ENCODE data around the gene SUFU.

The SUFU gene

DNA sequence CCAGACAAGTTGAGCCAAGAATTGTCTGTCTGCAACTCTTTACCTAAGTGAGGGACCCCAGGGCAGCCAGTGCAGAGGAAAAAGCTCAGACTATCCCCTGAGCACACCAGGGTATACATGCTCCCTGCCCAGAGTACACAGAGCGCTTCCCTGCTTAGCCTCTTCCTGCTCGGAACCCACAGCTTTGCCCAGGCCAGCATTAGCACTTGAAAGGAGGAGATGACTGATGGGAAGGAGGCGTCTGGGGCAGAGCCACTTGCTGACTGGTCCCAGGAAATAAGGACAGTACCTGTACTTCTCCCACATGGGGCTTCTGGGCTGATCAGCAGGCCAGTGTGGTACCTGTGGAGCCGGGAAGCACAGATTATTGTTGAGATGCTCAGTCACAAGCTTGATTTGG lies 92.1 kb downstream of the SUFU start:
- H3K4me3 ChIP-seq (ENCODE audit: low read depth, low read length) = no peak overlapping the region
- in situ Hi-C loops (cut with HindIII; ENCODE audit: low sequenced_read_pairs) = no loop called here
- no peak for TF ChIP-seq CTCF (IDR thresholded peaks at IDR 0.05; ENCODE audit: low read depth, low read length)
- no peak for DNase-seq (ENCODE audit: low read depth, low spot score)

- peak; percentile 92 for TF ChIP-seq CTCF (IDR thresholded peaks at IDR 0.05; ENCODE audit: low read depth, low read length)
- in situ Hi-C loops (cut with HindIII; ENCODE audit: low sequenced_read_pairs) = no loop called here
- no peak overlapping the region for H3K4me3 ChIP-seq (ENCODE audit: low read depth, low read length)
- DNase-seq (ENCODE audit: low read depth, low spot score) = peak; percentile 51
Measured at GRCh38 chr10:102596506-102596971, 92.8 kb downstream of the SUFU start.

- H3K4me3 ChIP-seq (ENCODE audit: low read depth, low read length) = no peak overlapping the region
Measured at GRCh38 chr10:102597131-102597991, 93.6 kb downstream of the SUFU start.

DNA sequence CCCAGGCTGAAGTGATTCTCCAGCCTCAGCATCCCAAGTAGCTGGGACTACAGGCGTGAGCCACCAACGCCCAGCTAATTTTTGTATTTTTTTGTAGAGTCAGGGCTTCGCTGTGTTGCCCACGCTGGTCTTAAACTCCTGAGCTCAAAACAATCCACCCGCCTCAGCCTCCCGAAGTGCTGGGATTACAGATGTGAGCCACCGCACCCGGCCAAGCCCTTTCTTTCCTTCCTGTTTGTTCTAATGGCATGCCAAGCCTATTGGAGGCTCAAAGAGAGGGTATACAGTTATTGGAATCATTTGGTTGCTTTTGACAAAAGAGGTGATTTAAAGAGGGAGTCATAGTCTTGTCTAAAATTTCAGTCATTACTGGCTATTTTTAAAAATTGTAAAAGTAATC lies 94.5 kb downstream of the SUFU start:
- no peak for DNase-seq (ENCODE audit: low read depth, low spot score)
- H3K4me3 ChIP-seq (ENCODE audit: low read depth, low read length) = no peak overlapping the region
- in situ Hi-C loops (cut with HindIII; ENCODE audit: low sequenced_read_pairs) = no loop called here
- TF ChIP-seq CTCF (IDR thresholded peaks at IDR 0.05; ENCODE audit: low read depth, low read length) = no peak

More at GRCh38 chr10:102597131-102597991, 93.6 kb downstream of the SUFU start:
- no peak for DNase-seq (ENCODE audit: low read depth, low spot score)
- in situ Hi-C loops (cut with HindIII; ENCODE audit: low sequenced_read_pairs) = no loop called here
- no peak for TF ChIP-seq CTCF (IDR thresholded peaks at IDR 0.05; ENCODE audit: low read depth, low read length)

DNA sequence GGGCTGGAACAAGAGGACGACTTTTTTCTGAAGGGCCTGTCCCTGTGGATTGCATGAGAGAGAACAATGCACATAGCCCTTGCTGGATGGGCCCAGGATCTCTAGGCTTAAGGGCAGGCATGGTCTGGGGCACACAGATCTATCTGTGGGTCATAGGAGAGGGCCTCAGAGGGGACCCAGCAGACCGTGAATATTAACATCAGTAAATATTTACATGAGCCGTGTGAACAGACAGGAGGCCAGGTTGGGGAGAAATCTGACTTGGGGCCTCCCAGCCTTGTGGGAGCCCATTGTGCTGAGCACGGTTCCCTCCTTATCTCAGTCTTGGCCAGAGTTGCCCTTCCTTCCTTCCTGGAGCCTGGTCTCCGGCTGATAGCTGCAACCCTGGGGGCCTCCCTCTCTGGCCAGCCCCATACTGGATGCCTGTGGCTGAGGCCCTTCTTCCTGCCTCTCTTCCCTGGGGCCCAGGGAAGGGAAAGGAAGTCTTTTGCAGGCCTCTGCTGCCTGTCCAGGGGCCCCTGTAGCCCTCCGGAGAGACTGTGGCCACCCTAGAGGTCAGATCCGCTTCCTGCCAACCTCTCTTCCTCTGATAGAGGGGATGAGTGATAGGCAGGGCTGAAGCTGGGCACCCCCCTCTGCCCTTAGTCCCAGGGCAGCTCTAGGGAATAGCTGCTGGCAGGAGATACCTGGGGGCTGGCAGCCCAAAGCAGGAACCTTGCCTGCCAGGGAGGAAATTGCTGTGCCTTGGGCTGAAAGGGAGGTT lies 96.0 kb downstream of the SUFU start:
- DNase-seq (ENCODE audit: low read depth, low spot score) = no peak
- no peak for TF ChIP-seq CTCF (IDR thresholded peaks at IDR 0.05; ENCODE audit: low read depth, low read length)
- in situ Hi-C loops (cut with HindIII; ENCODE audit: low sequenced_read_pairs) = no loop called here
- no peak overlapping the region for H3K4me3 ChIP-seq (ENCODE audit: low read depth, low read length)

DNA sequence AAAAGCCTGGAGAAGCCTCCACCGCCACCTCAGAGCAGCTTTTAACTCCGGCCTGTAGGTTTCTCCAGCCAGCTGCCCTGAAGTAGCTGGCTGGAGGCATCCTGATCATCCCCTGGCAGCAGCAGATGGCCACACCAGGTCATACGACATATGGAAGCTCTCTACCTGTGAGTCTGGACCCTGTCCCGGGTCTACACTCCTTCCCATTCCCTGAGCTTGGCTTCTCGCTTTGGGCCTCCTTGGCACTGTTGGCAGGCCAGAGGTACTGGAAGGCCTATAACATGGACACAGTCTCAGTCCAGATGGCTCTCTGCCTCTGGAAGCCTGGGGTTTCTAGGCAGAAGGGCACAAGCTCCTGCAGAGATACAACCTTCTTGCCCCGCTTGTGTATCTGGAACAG lies 97.0 kb downstream of the SUFU start:
- in situ Hi-C loops (cut with HindIII; ENCODE audit: low sequenced_read_pairs) = no loop called here
- no peak overlapping the region for H3K4me3 ChIP-seq (ENCODE audit: low read depth, low read length)
- no peak for TF ChIP-seq CTCF (IDR thresholded peaks at IDR 0.05; ENCODE audit: low read depth, low read length)
- no peak for DNase-seq (ENCODE audit: low read depth, low spot score)

Measured in astrocyte of the spinal cord (primary cell).